H9 (cell line): ENCODE measurements around the gene ABCD3. TPM values are rescaled to one million over a fixed set of nuclear protein-coding genes. Genes with fewer than 3 reads are reported as not detected.

Source experiments
- DNase-seq: peaks from one replicate; pipeline ENCODE4 v3.0.0-alpha.2; 2017
- H2AFZ ChIP-seq: one replicate; pipeline ENCODE4 v1.6.1; 2013; ENCODE audit warnings: mild to moderate bottlenecking, low read length, control low read depth, moderate library complexity
- H2AK5ac ChIP-seq: 2 replicates; pipeline ENCODE4 v1.6.1; 2013; ENCODE audit warnings: low read length, control low read depth, mixed read lengths; ENCODE audit not compliant: insufficient read length
- H2BK120ac ChIP-seq: one replicate; pipeline ENCODE4 v1.6.1; 2013; ENCODE audit warnings: low read depth, mild to moderate bottlenecking, low read length, control low read depth, inconsistent platforms; ENCODE audit not compliant: poor library complexity, severe bottlenecking
- H2BK12ac ChIP-seq: 2 replicates; pipeline ENCODE4 v1.6.1; 2013; ENCODE audit warnings: low read length, control low read depth, mixed read lengths, low read depth; ENCODE audit not compliant: insufficient read length
- H2BK15ac ChIP-seq: 2 replicates; pipeline ENCODE4 v1.6.1; 2013; ENCODE audit warnings: low read depth, low read length, control low read depth
- H2BK20ac ChIP-seq: one replicate; pipeline ENCODE4 v1.6.1; 2013; ENCODE audit warnings: low read depth, mild to moderate bottlenecking, low read length, control low read depth, inconsistent platforms; ENCODE audit not compliant: poor library complexity, severe bottlenecking
- H2BK5ac ChIP-seq: 2 replicates; pipeline ENCODE4 v1.6.1; 2013; ENCODE audit warnings: low read length, control low read depth, mixed read lengths; ENCODE audit not compliant: insufficient read length
- H3K14ac ChIP-seq: 2 replicates; pipeline ENCODE4 v1.6.1; 2013; ENCODE audit warnings: low read length, control low read depth; ENCODE audit not compliant: insufficient read depth
- H3K18ac ChIP-seq: 2 replicates; pipeline ENCODE4 v1.6.1; 2013; ENCODE audit warnings: low read depth, mild to moderate bottlenecking, mixed read lengths, low read length, control low read depth; ENCODE audit not compliant: insufficient read length
- H3K23ac ChIP-seq: 2 replicates; pipeline ENCODE4 v1.6.1; 2013; ENCODE audit warnings: low read length, control low read depth, mixed read lengths, low read depth; ENCODE audit not compliant: insufficient read length
- H3K23me2 ChIP-seq: 2 replicates; pipeline ENCODE4 v1.6.1; 2013; ENCODE audit warnings: low read depth, mild to moderate bottlenecking, mixed read lengths, low read length, control low read depth; ENCODE audit not compliant: insufficient read length, poor library complexity, severe bottlenecking
- H3K27ac ChIP-seq: 2 replicates; pipeline ENCODE4 v1.5.1; 2013; ENCODE audit warnings: low read length, control low read depth, mixed read lengths, low read depth; ENCODE audit not compliant: insufficient read length
- H3K27me3 ChIP-seq: 2 replicates; pipeline ENCODE4 v1.6.1; 2013; ENCODE audit warnings: low read length, control low read depth, inconsistent platforms; ENCODE audit not compliant: insufficient read depth
- H3K4ac ChIP-seq: 2 replicates; pipeline ENCODE4 v1.6.1; 2013; ENCODE audit warnings: low read depth, mild to moderate bottlenecking, control low read depth, inconsistent platforms, low read length, moderate library complexity
- H3K4me1 ChIP-seq: 2 replicates; pipeline ENCODE4 v1.6.1; 2013; ENCODE audit warnings: low read length, control low read depth, inconsistent platforms; ENCODE audit not compliant: insufficient read depth
- H3K4me2 ChIP-seq: 2 replicates; pipeline ENCODE4 v1.6.1; 2013; ENCODE audit warnings: low read length, control low read depth, mixed read lengths; ENCODE audit not compliant: insufficient read length, insufficient read depth
- H3K56ac ChIP-seq: 2 replicates; pipeline ENCODE4 v1.6.1; 2013; ENCODE audit warnings: low read depth, mild to moderate bottlenecking, mixed read lengths, low read length, control low read depth; ENCODE audit not compliant: insufficient read length
- H3K79me1 ChIP-seq: 2 replicates; pipeline ENCODE4 v1.6.1; 2013; ENCODE audit warnings: low read depth, mild to moderate bottlenecking, moderate library complexity, low read length, control low read depth, inconsistent platforms; ENCODE audit not compliant: insufficient read depth, poor library complexity, severe bottlenecking
- H3K79me2 ChIP-seq: 2 replicates; pipeline ENCODE4 v1.6.1; 2013; ENCODE audit warnings: low read length, control low read depth, inconsistent platforms; ENCODE audit not compliant: insufficient read depth
- H3K9ac ChIP-seq: 2 replicates; pipeline ENCODE4 v1.6.1; 2013; ENCODE audit warnings: low read length, control low read depth, mixed read lengths; ENCODE audit not compliant: insufficient read length; ENCODE audit errors: extremely low read depth
- H3K9me3 ChIP-seq: one replicate; pipeline ENCODE4 v1.6.1; 2013; ENCODE audit warnings: low read depth, low read length, inconsistent platforms; ENCODE audit not compliant: control insufficient read depth
- H3T11ph ChIP-seq: one replicate; pipeline ENCODE4 v1.6.1; 2013; ENCODE audit warnings: mild to moderate bottlenecking, low read length, control low read depth, inconsistent platforms
- H4K20me1 ChIP-seq: one replicate; pipeline ENCODE4 v1.6.1; 2013; ENCODE audit not compliant: control insufficient read depth, insufficient read length, insufficient read depth
- H4K5ac ChIP-seq: 2 replicates; pipeline ENCODE4 v1.6.1; 2013; ENCODE audit warnings: low read depth, mild to moderate bottlenecking, mixed read lengths, low read length, control low read depth; ENCODE audit not compliant: insufficient read length
- H4K8ac ChIP-seq: replicated peaks from 2 replicates; pipeline ENCODE4 v1.6.1; 2013; ENCODE audit warnings: low read length, control low read depth, mixed read lengths, low read depth; ENCODE audit not compliant: insufficient read length
- H4K91ac ChIP-seq: 2 replicates; pipeline ENCODE4 v1.6.1; 2013; ENCODE audit warnings: low read depth, mild to moderate bottlenecking, moderate library complexity, mixed read lengths, low read length, control low read depth; ENCODE audit not compliant: insufficient read length
- H3K27ac Mint-ChIP-seq, 3 experiments: 2 replicates in 2 of 3; 3 replicates in 1 of 3; pipeline ENCODE4 v1.8.0; 2020 to 2021; ENCODE audit warnings: mixed read lengths in 3 of 3, mild to moderate bottlenecking in 1 of 3, moderate library complexity in 1 of 3
- H3K27me3 Mint-ChIP-seq: 2 replicates; pipeline ENCODE4 v1.8.0; 2021; ENCODE audit warnings: low read depth, mild to moderate bottlenecking, moderate library complexity, mixed read lengths
- H3K36me3 Mint-ChIP-seq, 3 experiments: 2 replicates in 2 of 3; 3 replicates in 1 of 3; pipeline ENCODE4 v1.8.0; 2020 to 2021; ENCODE audit warnings: low read depth in 3 of 3, mixed read lengths in 3 of 3; ENCODE audit not compliant: insufficient read depth in 1 of 3
- H3K4me1 Mint-ChIP-seq, 2 experiments: 2 replicates each; pipeline ENCODE4 v1.8.0; 2020; ENCODE audit warnings: mixed read lengths in 2 of 2
- H3K4me3 Mint-ChIP-seq, 2 experiments: 2 replicates in 1 of 2; 3 replicates in 1 of 2; pipeline ENCODE4 v1.8.0; 2020 to 2021; ENCODE audit warnings: mild to moderate bottlenecking in 2 of 2, mixed read lengths in 2 of 2, moderate library complexity in 1 of 2
- H3K9me3 Mint-ChIP-seq, 2 experiments: 2 replicates in 1 of 2; 3 replicates in 1 of 2; pipeline ENCODE4 v1.8.0; 2020; ENCODE audit warnings: mild to moderate bottlenecking in 2 of 2, mixed read lengths in 2 of 2, moderate library complexity in 1 of 2
- CTCF ChIP-seq: fragments of 200-600 bp; sonication (generic); conservative IDR thresholded peaks from 3 replicates; pipeline ENCODE4 v1.8.0; 2021; ENCODE audit warnings: antibody characterized with exemption, mild to moderate bottlenecking
- WGBS: extraction: QIAGEN DNeasy Blood & Tissue Kit; methylation state at CpG from one replicate; pipeline ENCODE4 v1.1.7; 2013; ENCODE audit warnings: missing lambda C conversion rate, low lambda C conversion rate, mixed read lengths; ENCODE audit not compliant: insufficient read length; ENCODE audit errors: extremely low coverage; 5-methylcytosine and 5-hydroxymethylcytosine counted together
- total RNA-seq: library from RNA; stranded (reverse); gene quantifications from 2 replicates; pipeline ENCODE4 v1.2.1, GENCODE V29; 2021

The ABCD3 gene
- total RNA-seq, 1 experiment from 2014 or later, result 32.0 TPM

GRCh38 chr1:94481473-94481933 lies 63.3 kb downstream of the ABCD3 start:
- Histone ChIP-seq H3K79me1 (no peaks in the 10 kb centered on the region), H3K9ac (no peak overlapping the region), H3K4me1 (no peaks in the 10 kb centered on the region), H3T11ph (no peak overlapping the region), H3K56ac (no peak overlapping the region), H4K5ac (no peak overlapping the region), H3K23ac (no peak overlapping the region), H3K4me2 (no peak overlapping the region), H2BK120ac (no peak overlapping the region), H2BK15ac (no peak overlapping the region), H2BK5ac (no peak overlapping the region), H3K27ac (no peak overlapping the region), H2AFZ (no peak overlapping the region), H3K9me3 (no peaks in the 10 kb centered on the region), H2BK12ac (no peak overlapping the region), H4K20me1 (no peaks in the 10 kb centered on the region), H2AK5ac (no peak overlapping the region), H3K14ac (no peak overlapping the region), H3K18ac (no peak overlapping the region), H2BK20ac (no peak overlapping the region), H3K23me2 (no peaks in the 10 kb centered on the region), H3K4ac (no peak overlapping the region), H3K27me3 (no peaks in the 10 kb centered on the region), H4K8ac (no peak overlapping the region), H4K91ac (no peak overlapping the region), H3K79me2 (no peaks in the 10 kb centered on the region)
- peaks cover 0 to 2% of the 10 kb centered on the region in 2 experiments; a peak in 1 of 4 replicates for H3K4me1 Mint-ChIP-seq
- no peaks in the 10 kb centered on the region for H3K27me3 Mint-ChIP-seq
- H3K27ac Mint-ChIP-seq, result no peak overlapping the region
- no peak overlapping the region for H3K4me3 Mint-ChIP-seq
- no CpG with 5 or more reads among the region's 4 CpGs for WGBS
- DNase-seq, result peak; percentile 70
- H3K9me3 Mint-ChIP-seq, result no peaks in the 10 kb centered on the region
- H3K36me3 Mint-ChIP-seq, result peaks cover 2 to 21% (median 14%) of the 10 kb centered on the region in 3 experiments; a peak in 5 of 7 replicates
- TF ChIP-seq CTCF, result peak; percentile 87
